Sigmoid colon (tissue), 7 donors: Measurements from ENCODE around the gene HNRNPH2. TPM values are rescaled to one million over a fixed set of nuclear protein-coding genes. Genes with fewer than 3 reads are reported as not detected.

Source experiments
- DNase-seq: peaks from one replicate; pipeline ENCODE4 v3.0.0-alpha.2; 2019
- H3K27ac ChIP-seq, 4 donors: fragments of 200-600 bp; sonication (generic); one replicate each; pipeline ENCODE4 v1.5.1; 2016 to 2019; ENCODE audit warnings: mild to moderate bottlenecking in 1 of 4
- H3K27me3 ChIP-seq, 3 donors: fragments of 200-600 bp; sonication (generic); one replicate each; pipeline ENCODE4 v1.5.1; 2019; ENCODE audit warnings: mild to moderate bottlenecking in 1 of 3
- H3K36me3 ChIP-seq, 4 donors: fragments of 200-600 bp; sonication (generic); one replicate each; pipeline ENCODE4 v1.5.1; 2016 to 2019
- H3K4me1 ChIP-seq, 4 donors: fragments of 200-600 bp; sonication (generic); one replicate each; pipeline ENCODE4 v1.5.1; 2017 to 2019
- H3K4me3 ChIP-seq, 4 donors: fragments of 200-600 bp; sonication (generic); one replicate each; pipeline ENCODE4 v1.5.1; 2017 to 2019; ENCODE audit warnings: mild to moderate bottlenecking in 2 of 4, moderate library complexity in 1 of 4
- H3K9me3 ChIP-seq, 4 donors: fragments of 200-600 bp in 3 of 4; sonication (generic) in 3 of 4; one replicate each; pipeline versions ENCODE4 v1.5.1 to v1.6.1; 2013 to 2019
- EP300 ChIP-seq, 4 donors: sonication (generic); formaldehyde crosslinking; IDR thresholded peaks; one replicate each; pipeline ENCODE4 v1.6.1; 2017; ENCODE audit warnings: antibody characterized with exemption in 4 of 4
- POLR2A ChIP-seq, 2 donors: fragments of 450-650 bp; IDR thresholded peaks; one replicate each; pipeline ENCODE4 v1.6.1; 2016; ENCODE audit warnings: antibody characterized with exemption in 2 of 2, mild to moderate bottlenecking in 2 of 2, moderate library complexity in 2 of 2
- POLR2AphosphoS5 ChIP-seq, 4 donors: sonication (generic); formaldehyde crosslinking; IDR thresholded peaks; one replicate each; pipeline ENCODE4 v1.6.1; 2017; ENCODE audit warnings: antibody characterized with exemption in 4 of 4
- WGBS, 2 donors: extraction: QIAGEN DNeasy Blood & Tissue Kit; methylation state at CpG; one replicate each; pipeline ENCODE4 v1.1.7; 2013; 5-methylcytosine and 5-hydroxymethylcytosine counted together
- intact Hi-C: fragments of 100-400 bp; cut with DNase I; formaldehyde crosslinking; loops from one replicate; pipeline ENCODE4 v1.15.1; 2023
- polyA plus RNA-seq, 3 donors: library from polyadenylated mRNA; stranded (reverse); fragments of 200-250 nt; gene quantifications; one replicate each; pipeline ENCODE4 v1.2.3, GENCODE V29; 2013
- total RNA-seq, 4 donors: library from RNA; depleted of rRNA; stranded (reverse); fragments of >200 nt; gene quantifications; one replicate each; pipeline ENCODE4 v1.1.0, GENCODE V29; 2016
- TF ChIP-seq, protein P1 (sequence below), 4 experiments: fragments of 450-650 bp in 3 of 4; fragments of 200-600 bp in 1 of 4; IDR thresholded peaks; one replicate each; pipeline ENCODE4 v1.5.1; 2016 to 2019; ENCODE audit warnings: antibody characterized with exemption in 4 of 4, mild to moderate bottlenecking in 3 of 4, moderate library complexity in 2 of 4
- donor health status: healthy with polysubstance abuse.
- donor health status: Bipolar disorder and iron deficiency.
- donor health status: healthy.

The HNRNPH2 gene
- total and polyA plus RNA-seq, 7 donors = 38.8 to 66.4 (median 51.0) TPM

DNA sequence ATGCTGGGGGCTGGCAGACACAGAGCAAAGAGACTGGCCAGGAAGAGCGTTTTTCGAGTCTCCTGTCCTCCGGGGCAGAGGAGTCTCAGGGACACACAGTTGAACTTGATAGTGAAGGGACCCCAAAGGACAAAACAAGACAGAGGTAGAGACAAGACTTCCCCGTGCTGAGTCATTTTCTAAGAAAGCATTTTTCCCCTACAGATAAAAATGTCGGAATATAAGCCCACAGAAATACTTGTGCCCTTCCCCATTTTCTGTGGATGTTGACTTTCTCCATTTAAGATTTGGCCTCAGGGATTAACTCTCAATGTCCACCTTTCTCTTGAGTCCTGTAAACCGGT, 21.5 kb upstream of the HNRNPH2 start:
- TF ChIP-seq EP300 (IDR thresholded peaks at IDR 0.05) = no peak
- TF ChIP-seq, protein P1, sequence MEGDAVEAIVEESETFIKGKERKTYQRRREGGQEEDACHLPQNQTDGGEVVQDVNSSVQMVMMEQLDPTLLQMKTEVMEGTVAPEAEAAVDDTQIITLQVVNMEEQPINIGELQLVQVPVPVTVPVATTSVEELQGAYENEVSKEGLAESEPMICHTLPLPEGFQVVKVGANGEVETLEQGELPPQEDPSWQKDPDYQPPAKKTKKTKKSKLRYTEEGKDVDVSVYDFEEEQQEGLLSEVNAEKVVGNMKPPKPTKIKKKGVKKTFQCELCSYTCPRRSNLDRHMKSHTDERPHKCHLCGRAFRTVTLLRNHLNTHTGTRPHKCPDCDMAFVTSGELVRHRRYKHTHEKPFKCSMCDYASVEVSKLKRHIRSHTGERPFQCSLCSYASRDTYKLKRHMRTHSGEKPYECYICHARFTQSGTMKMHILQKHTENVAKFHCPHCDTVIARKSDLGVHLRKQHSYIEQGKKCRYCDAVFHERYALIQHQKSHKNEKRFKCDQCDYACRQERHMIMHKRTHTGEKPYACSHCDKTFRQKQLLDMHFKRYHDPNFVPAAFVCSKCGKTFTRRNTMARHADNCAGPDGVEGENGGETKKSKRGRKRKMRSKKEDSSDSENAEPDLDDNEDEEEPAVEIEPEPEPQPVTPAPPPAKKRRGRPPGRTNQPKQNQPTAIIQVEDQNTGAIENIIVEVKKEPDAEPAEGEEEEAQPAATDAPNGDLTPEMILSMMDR (IDR thresholded peaks at IDR 0.05) = no peak
- TF ChIP-seq POLR2A (IDR thresholded peaks at IDR 0.05) = no peak
- no peak for TF ChIP-seq POLR2AphosphoS5 (IDR thresholded peaks at IDR 0.05)
- no peaks in the 10 kb centered on the region for H3K9me3 ChIP-seq
- whole genome bisulfite sequencing, 2 donors = 60 to 87% methylated on average over 6 of the region's 6 CpGs

DNA sequence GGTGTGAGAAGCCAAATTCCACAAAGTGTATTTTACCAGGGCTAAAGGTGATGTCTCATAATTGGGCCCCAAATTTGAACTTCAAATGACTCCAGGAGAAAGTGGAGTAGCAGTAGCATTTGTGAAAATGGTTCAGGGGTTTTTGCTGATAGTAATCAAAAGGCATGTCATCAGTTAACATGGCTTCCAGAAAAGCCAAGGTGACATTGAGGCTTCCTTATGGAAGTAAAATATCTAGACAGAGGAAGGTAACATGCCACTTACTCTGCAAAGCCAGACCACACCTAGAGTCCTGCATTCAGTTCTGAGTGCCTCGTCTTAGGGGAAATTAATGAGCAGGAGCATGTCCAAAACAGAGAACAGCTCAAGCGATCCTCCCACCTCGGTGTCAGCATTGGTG, 19.4 kb upstream of the HNRNPH2 start:
- no peak for TF ChIP-seq POLR2A (IDR thresholded peaks at IDR 0.05)
- no peak for TF ChIP-seq EP300 (IDR thresholded peaks at IDR 0.05)
- TF ChIP-seq, protein P1 (IDR thresholded peaks at IDR 0.05) = no peak
- TF ChIP-seq POLR2AphosphoS5 (IDR thresholded peaks at IDR 0.05) = no peak

More for the DNA sequence above, 21.5 kb upstream of the HNRNPH2 start:
- no peaks in the 10 kb centered on the region for H3K36me3 ChIP-seq
- no peak overlapping the region for H3K4me3 ChIP-seq
- peaks cover 0 to 1% (median 0%) of the 10 kb centered on the region in 4 donors for H3K4me1 ChIP-seq
- H3K27me3 ChIP-seq = no peaks in the 10 kb centered on the region
- no peak overlapping the region for H3K27ac ChIP-seq
- intact Hi-C loops = no loop called here
- no peak for DNase-seq

DNA sequence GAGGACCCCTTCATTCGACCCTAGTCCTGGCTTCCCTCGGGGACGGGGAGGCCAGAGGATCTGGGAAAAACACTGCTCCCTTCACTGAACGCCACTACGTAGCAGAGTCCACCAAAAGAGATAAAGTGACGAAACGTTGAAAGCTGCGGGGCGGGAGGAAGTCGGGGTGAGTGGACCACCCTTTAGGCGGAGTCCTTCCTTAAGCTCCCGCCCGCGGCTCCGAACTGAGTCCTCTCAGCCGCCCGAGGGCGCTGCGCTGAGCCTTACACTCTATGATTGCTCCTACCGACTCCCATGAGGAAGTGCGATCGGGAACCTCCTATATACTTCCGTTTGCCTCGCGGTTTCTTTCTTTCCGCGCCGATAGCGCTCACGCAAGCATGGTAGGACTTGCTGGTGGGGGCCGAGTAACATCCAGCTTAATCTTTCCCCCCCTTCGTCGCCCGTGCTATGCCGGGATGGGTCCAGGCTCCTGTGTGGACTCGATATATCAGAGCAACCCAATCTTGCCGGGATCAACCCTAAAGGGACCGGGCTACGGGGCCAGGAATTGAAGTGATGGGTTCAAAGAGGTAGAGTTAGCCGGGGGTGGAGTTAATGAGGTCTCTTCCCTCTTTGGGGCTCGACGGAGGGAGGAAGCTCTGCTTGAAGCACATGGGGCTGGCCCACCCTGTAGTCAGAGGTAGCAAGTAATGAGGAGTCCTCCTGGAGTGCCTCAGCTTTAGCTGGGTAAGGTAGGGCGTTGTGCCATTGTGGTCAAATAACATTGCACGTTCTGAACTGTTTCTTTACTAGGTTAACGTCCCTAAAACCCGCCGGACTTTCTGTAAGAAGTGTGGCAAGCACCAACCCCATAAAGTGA, 17.1 kb upstream of the HNRNPH2 start, which contains the start of gene RPL36A:
Gene RPL36A (plus strand): TSS at position 348 of the 862 bp plus-strand sequence. CDS start 33 bp downstream, at position 381.
- Histone ChIP-seq H3K4me1 (peaks cover 0 to 8% (median 0%) of the 10 kb centered on the region in 4 donors), H3K36me3 (peaks cover 0 to 10% (median 2%) of the 10 kb centered on the region in 4 donors), H3K9me3 (no peaks in the 10 kb centered on the region), H3K4me3 (peak within 1 kb of the TSS; percentile 24 to 53 (median 50)), H3K27me3 (no peaks in the 10 kb centered on the region), H3K27ac (peak within 1 kb of the TSS; percentile 71 to 85 (median 76))
- WGBS, 2 donors = 0 to 1% methylated on average over 47 of the region's 47 CpGs
- peak; percentile 92 for DNase-seq
- peak; percentile 93 to 97 (median 95) for TF ChIP-seq POLR2AphosphoS5 (IDR thresholded peaks at IDR 0.05)
- no peak for TF ChIP-seq EP300 (IDR thresholded peaks at IDR 0.05)
- peak; percentile 71 to 75 for TF ChIP-seq POLR2A (IDR thresholded peaks at IDR 0.05)
- TF ChIP-seq, protein P1 (IDR thresholded peaks at IDR 0.05) = peak in 3 of 4 experiments; percentile 32 to 53 (median 49)
- intact Hi-C loops = loop anchor here (2.0 to 5.0 kb wide), 2 partner anchors 16 to 44 kb away; partner anchors contain the start of genes GLA and TIMM8A

More for the DNA sequence above, 19.4 kb upstream of the HNRNPH2 start:
- intact Hi-C loops = no loop called here
- H3K27ac ChIP-seq = no peak overlapping the region
- no peak overlapping the region for H3K4me3 ChIP-seq
- H3K4me1 ChIP-seq = peaks cover 0 to 8% (median 0%) of the 10 kb centered on the region in 4 donors
- H3K27me3 ChIP-seq = no peaks in the 10 kb centered on the region
- DNase-seq = no peak
- H3K9me3 ChIP-seq = no peaks in the 10 kb centered on the region
- 95% methylated on average over 3 of the region's 3 CpGs for WGBS, 2 donors
- H3K36me3 ChIP-seq = peaks cover 0 to 4% (median 2%) of the 10 kb centered on the region in 4 donors

DNA sequence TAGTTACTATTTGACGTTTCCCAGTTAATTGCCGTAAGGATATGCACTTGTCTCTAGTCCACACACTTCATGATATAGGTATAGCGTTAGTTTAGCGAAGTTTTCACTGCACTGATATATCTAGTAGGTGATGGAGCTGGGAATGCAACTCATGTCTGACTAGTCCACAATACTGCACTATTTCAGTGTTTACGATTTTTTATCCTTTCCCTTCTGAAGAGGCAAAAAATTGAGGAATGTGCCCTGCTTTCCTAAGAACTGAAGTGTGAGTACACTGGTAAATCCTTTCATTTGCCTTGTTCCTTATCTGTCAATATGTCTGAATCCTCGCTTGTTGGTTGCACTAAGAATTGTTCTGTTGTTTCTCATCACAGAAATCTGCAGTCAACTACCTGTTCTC, 16.2 kb upstream of the HNRNPH2 start:
- H3K4me3 ChIP-seq = peak overlapping the region in 2 of 4 donors; percentile 46 to 53
- intact Hi-C loops = loop anchor here (2.0 to 5.0 kb wide), 2 partner anchors 15 to 45 kb away; partner anchors contain the start of genes GLA and TIMM8A
- WGBS, 2 donors = 12 to 36% methylated on average over 6 of the region's 6 CpGs

More for the DNA sequence above, 16.2 kb upstream of the HNRNPH2 start:
- peaks cover 0 to 8% (median 0%) of the 10 kb centered on the region in 4 donors for H3K4me1 ChIP-seq
- DNase-seq = no peak
- H3K27me3 ChIP-seq = no peaks in the 10 kb centered on the region
- peaks cover 0 to 11% (median 2%) of the 10 kb centered on the region in 4 donors for H3K36me3 ChIP-seq
- peak overlapping the region; percentile 71 to 85 (median 76) for H3K27ac ChIP-seq
- TF ChIP-seq POLR2A (IDR thresholded peaks at IDR 0.05) (no peak), POLR2AphosphoS5 (IDR thresholded peaks at IDR 0.05) (no peak), EP300 (IDR thresholded peaks at IDR 0.05) (no peak)
- TF ChIP-seq, protein P1 (IDR thresholded peaks at IDR 0.05) = no peak
- H3K9me3 ChIP-seq = no peaks in the 10 kb centered on the region
